Colonic mucosa (tissue), 4 donors: ENCODE measurements around the gene EPHB4. TPM values are rescaled to one million over a fixed set of nuclear protein-coding genes. Genes with fewer than 3 reads are reported as not detected.

Experiments used
- DNase-seq: peaks from one replicate; pipeline ENCODE4 v3.0.0-alpha.2; 2020
- H3K27ac ChIP-seq: fragments of 200-600 bp; one replicate; pipeline ENCODE4 v1.8.0; 2021
- H3K27me3 ChIP-seq: fragments of 200-600 bp; one replicate; pipeline ENCODE4 v1.8.0; 2021
- H3K36me3 ChIP-seq: fragments of 200-600 bp; one replicate; pipeline ENCODE4 v1.8.0; 2021
- H3K4me1 ChIP-seq: fragments of 200-600 bp; one replicate; pipeline ENCODE4 v1.8.0; 2021; ENCODE audit warnings: mild to moderate bottlenecking
- H3K4me3 ChIP-seq: fragments of 200-600 bp; one replicate; pipeline ENCODE4 v1.8.0; 2021
- H3K9ac ChIP-seq, 2 donors: one replicate each; pipeline ENCODE4 v1.7.0; 2013; ENCODE audit warnings: control low read depth in 2 of 2, low read depth in 2 of 2, low read length in 2 of 2
- H3K9me3 ChIP-seq: fragments of 200-600 bp; one replicate; pipeline ENCODE4 v1.8.0; 2021
- CTCF ChIP-seq: fragments of 200-600 bp; IDR thresholded peaks from one replicate; pipeline ENCODE4 v1.8.0; 2022; ENCODE audit warnings: antibody characterized with exemption, mild to moderate bottlenecking
- intact Hi-C: fragments of 100-400 bp; cut with DNase I; formaldehyde crosslinking; loops from one replicate; pipeline ENCODE4 v1.14.1; 2022
- total RNA-seq, 2 donors: library from RNA; stranded (reverse); fragmentation: NEBNext Ultra II Directional in 1 of 2; extraction: Animal tissue kit (Norgen Biotek cat#: 25700) in 1 of 2; gene quantifications; one replicate each; pipeline ENCODE4 v1.2.1, GENCODE V29; 2021
- donor health status: healthy.
- donor health status: DM: no; HTN: no; CAD: no.
- donor health status: DM: no; HTN: no; CAD: no.

The EPHB4 gene
- total RNA-seq, 2 donors from 2014 or later, result 43.1 to 75.9 TPM

GRCh38 chr7:100867776-100868485 is 40.6 kb upstream of the EPHB4 start:
- peaks cover 6% of the 10 kb centered on the region for H3K4me1 ChIP-seq
- H3K27ac ChIP-seq, result peak overlapping the region; percentile 94
- no peaks in the 10 kb centered on the region for H3K36me3 ChIP-seq
- peak overlapping the region; percentile 96 to 97 for H3K9ac ChIP-seq
- no peaks in the 10 kb centered on the region for H3K9me3 ChIP-seq
- no peak for TF ChIP-seq CTCF
- H3K27me3 ChIP-seq, result no peaks in the 10 kb centered on the region
- DNase-seq, result no peak
- intact Hi-C loops, result no loop called here
- H3K4me3 ChIP-seq, result peak overlapping the region; percentile 90

GRCh38 chr7:100867040-100867775 is 39.9 kb upstream of the EPHB4 start, which contains the start of gene TRIP6:
TRIP6 (plus strand) TSS chr7:100867387; CDS start chr7:100867498, 111 bp downstream.
- Histone ChIP-seq H3K36me3 (no peaks in the 10 kb centered on the region), H3K4me1 (peaks cover 6% of the 10 kb centered on the region), H3K9ac (peak within 1 kb of the TSS; percentile 96 to 97), H3K27ac (peak within 1 kb of the TSS; percentile 94), H3K9me3 (no peaks in the 10 kb centered on the region), H3K4me3 (peak within 1 kb of the TSS; percentile 90), H3K27me3 (no peaks in the 10 kb centered on the region)
- DNase-seq, result peak; percentile 91
- TF ChIP-seq CTCF, result no peak
- intact Hi-C loops, result no loop called here

GRCh38 chr7:100866729-100867039 is 39.4 kb upstream of the EPHB4 start:
- Histone ChIP-seq H3K27ac (peak overlapping the region; percentile 94), H3K27me3 (no peaks in the 10 kb centered on the region), H3K4me1 (peaks cover 6% of the 10 kb centered on the region), H3K9ac (peak overlapping the region; percentile 96 to 97), H3K4me3 (peak overlapping the region; percentile 90), H3K9me3 (no peaks in the 10 kb centered on the region), H3K36me3 (no peaks in the 10 kb centered on the region)
- no peak for TF ChIP-seq CTCF
- intact Hi-C loops, result no loop called here
- no peak for DNase-seq

- no peak for TF ChIP-seq CTCF
- peak overlapping the region; percentile 96 to 97 for H3K9ac ChIP-seq
- H3K4me3 ChIP-seq, result peak overlapping the region; percentile 90
- no peaks in the 10 kb centered on the region for H3K27me3 ChIP-seq
- intact Hi-C loops, result no loop called here
- peaks cover 6% of the 10 kb centered on the region for H3K4me1 ChIP-seq
- H3K36me3 ChIP-seq, result no peaks in the 10 kb centered on the region
- peak; percentile 91 for DNase-seq
- no peaks in the 10 kb centered on the region for H3K9me3 ChIP-seq
- peak overlapping the region; percentile 94 for H3K27ac ChIP-seq
These were observed 38.8 kb upstream of the EPHB4 start for GRCh38 chr7:100865938-100866728.

GRCh38 chr7:100865372-100865911 is 38.1 kb upstream of the EPHB4 start:
- TF ChIP-seq CTCF, result no peak
- H3K9ac ChIP-seq, result peak overlapping the region in 1 of 2 donors; percentile 43
- H3K27me3 ChIP-seq, result no peaks in the 10 kb centered on the region
- no peaks in the 10 kb centered on the region for H3K9me3 ChIP-seq
- peak overlapping the region; percentile 94 for H3K27ac ChIP-seq
- H3K4me3 ChIP-seq, result peak overlapping the region; percentile 90
- no peak for DNase-seq
- intact Hi-C loops, result no loop called here
- H3K4me1 ChIP-seq, result peaks cover 6% of the 10 kb centered on the region
- no peaks in the 10 kb centered on the region for H3K36me3 ChIP-seq
